Common myeloid progenitor, CD34-positive (primary cell): ENCODE data around the gene NTM.
"Not testable (repeated sequence)": the region's sequence is repeated elsewhere in the genome, so short reads cannot be mapped to it uniquely, and the experiment has no call there.

Source experiments
- CTCF ChIA-PET: fragments of 350-600 bp; sonication (Branson Sonifier 250); formaldehyde crosslinking; loops from one replicate; lab custom pipeline; 2021; ENCODE audit warnings: antibody characterized with exemption; lab: Charles Lee
- POLR2A ChIA-PET: fragments of 350-600 bp; sonication (Branson Sonifier 250); formaldehyde crosslinking; loops from one replicate; lab custom pipeline; 2021; ENCODE audit warnings: antibody characterized with exemption; lab: Charles Lee
- DNase-seq, 3 donors: peaks; one replicate each; pipeline versions ENCODE4 v3.0.0 to v3.0.0-alpha.2; 2013
- H3K27ac ChIP-seq, 2 experiments: 1 replicate in 1 of 2; 2 replicates in 1 of 2; pipeline ENCODE4 v1.7.0; 2013; ENCODE audit warnings: inconsistent platforms in 2 of 2, low read length in 2 of 2, mild to moderate bottlenecking in 2 of 2, low read depth in 1 of 2, moderate library complexity in 1 of 2; ENCODE audit not compliant: severe bottlenecking in 2 of 2, insufficient read depth in 1 of 2, poor library complexity in 1 of 2
- H3K27me3 ChIP-seq, 5 experiments: replicated peaks in 2 of 5; 1 replicate in 3 of 5; 2 replicates in 2 of 5; pipeline versions ENCODE4 v1.6.1 to v1.7.0; 2013; ENCODE audit warnings: low read length in 4 of 5, mild to moderate bottlenecking in 2 of 5, moderate library complexity in 2 of 5, inconsistent platforms in 1 of 5; ENCODE audit not compliant: insufficient read depth in 5 of 5, control insufficient read depth in 4 of 5
- H3K36me3 ChIP-seq, 4 experiments: 1 replicate in 2 of 4; 2 replicates in 2 of 4; pipeline versions ENCODE4 v1.6.1 to v1.7.0; 2013; ENCODE audit warnings: low read length in 3 of 4, control low read depth in 1 of 4, mild to moderate bottlenecking in 1 of 4; ENCODE audit not compliant: control insufficient read depth in 4 of 4, insufficient read depth in 4 of 4
- H3K4me1 ChIP-seq, 4 experiments: 1 replicate in 3 of 4; 2 replicates in 1 of 4; pipeline versions ENCODE4 v1.6.1 to v1.7.1; 2013; ENCODE audit warnings: low read length in 3 of 4, mild to moderate bottlenecking in 3 of 4, control low read depth in 1 of 4, inconsistent platforms in 1 of 4, moderate library complexity in 1 of 4; ENCODE audit not compliant: control insufficient read depth in 4 of 4, insufficient read depth in 4 of 4; ENCODE audit errors: control extremely low read depth in 1 of 4
- H3K4me3 ChIP-seq, 7 experiments: 1 replicate in 4 of 7; 2 replicates in 3 of 7; pipeline versions ENCODE4 v1.5.1 to v1.7.0; 2013; ENCODE audit warnings: mild to moderate bottlenecking in 7 of 7, low read length in 6 of 7, moderate library complexity in 6 of 7, inconsistent platforms in 2 of 7, low read depth in 2 of 7, control low read depth in 1 of 7; ENCODE audit not compliant: insufficient read depth in 4 of 7, control insufficient read depth in 1 of 7; ENCODE audit errors: extremely low read depth in 1 of 7
- H3K9me3 ChIP-seq, 5 experiments: 1 replicate in 4 of 5; 2 replicates in 1 of 5; pipeline versions ENCODE4 v1.6.1 to v1.7.1; 2013; ENCODE audit warnings: low read length in 4 of 5, mild to moderate bottlenecking in 2 of 5, inconsistent platforms in 1 of 5, low read depth in 1 of 5, moderate library complexity in 1 of 5; ENCODE audit not compliant: control insufficient read depth in 4 of 5, insufficient read depth in 2 of 5; ENCODE audit errors: control extremely low read depth in 1 of 5
- WGBS: methylation state at CpG from one replicate; pipeline ENCODE4 v1.1.5; 2013; ENCODE audit not compliant: insufficient coverage; 5-methylcytosine and 5-hydroxymethylcytosine counted together

The NTM gene

DNA sequence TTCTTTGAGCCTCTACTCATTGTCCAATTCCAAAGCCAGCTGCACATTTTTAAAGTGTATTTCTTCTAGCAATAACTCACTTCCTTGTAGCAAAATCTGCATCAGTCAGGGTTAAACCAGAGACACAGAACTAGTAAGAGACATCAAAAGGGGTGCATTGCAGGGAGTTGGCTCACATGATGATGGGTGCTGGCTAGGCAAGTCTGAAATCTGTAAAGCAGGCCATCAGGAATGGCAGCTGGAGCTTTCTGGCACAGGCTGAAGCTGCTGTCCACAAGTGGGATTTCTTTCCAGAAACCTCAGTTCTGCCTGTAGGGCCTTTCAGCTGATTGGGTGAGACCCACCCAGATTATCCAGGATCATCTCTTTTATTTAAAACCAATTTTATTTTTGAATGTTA is 698.1 kb downstream of the NTM start:
- Histone ChIP-seq H3K36me3 (no peaks in the 10 kb centered on the region), H3K4me1 (peaks cover 0 to 2% (median 0%) of the 10 kb centered on the region in 4 experiments), H3K4me3 (no peak overlapping the region), H3K27me3 (no peaks in the 10 kb centered on the region), H3K9me3 (peaks cover 0 to 22% (median 2%) of the 10 kb centered on the region in 5 experiments), H3K27ac (no peak overlapping the region)
- CTCF ChIA-PET, result interaction anchor here (1.0 kb wide), 1 partner anchor 14 kb away, joined by 3 read pairs; no protein-coding TSS in a partner anchor
- POLR2A ChIA-PET, result no interaction called here
- DNase-seq, result no peak

GRCh38 chr11:132069593-132069992 is 699.2 kb downstream of the NTM start:
- H3K27me3 ChIP-seq, CTCF ChIA-PET, H3K4me3 ChIP-seq, H3K4me1 ChIP-seq, POLR2A ChIA-PET, H3K36me3 ChIP-seq, H3K27ac ChIP-seq, DNase-seq: not testable (repeated sequence)
- 97% methylated on average over 11 of the region's 15 CpGs for WGBS
- H3K9me3 ChIP-seq, result peaks cover 0 to 22% (median 2%) of the 10 kb centered on the region in 5 experiments

GRCh38 chr11:132070907-132071306 is 700.5 kb downstream of the NTM start:
- peaks cover 0 to 22% (median 0%) of the 10 kb centered on the region in 5 experiments for H3K9me3 ChIP-seq
- H3K36me3 ChIP-seq, CTCF ChIA-PET, H3K27ac ChIP-seq, POLR2A ChIA-PET, H3K4me1 ChIP-seq, DNase-seq, H3K4me3 ChIP-seq, H3K27me3 ChIP-seq: not testable (repeated sequence)
- no CpG with 5 or more reads among the region's 17 CpGs for WGBS

DNA sequence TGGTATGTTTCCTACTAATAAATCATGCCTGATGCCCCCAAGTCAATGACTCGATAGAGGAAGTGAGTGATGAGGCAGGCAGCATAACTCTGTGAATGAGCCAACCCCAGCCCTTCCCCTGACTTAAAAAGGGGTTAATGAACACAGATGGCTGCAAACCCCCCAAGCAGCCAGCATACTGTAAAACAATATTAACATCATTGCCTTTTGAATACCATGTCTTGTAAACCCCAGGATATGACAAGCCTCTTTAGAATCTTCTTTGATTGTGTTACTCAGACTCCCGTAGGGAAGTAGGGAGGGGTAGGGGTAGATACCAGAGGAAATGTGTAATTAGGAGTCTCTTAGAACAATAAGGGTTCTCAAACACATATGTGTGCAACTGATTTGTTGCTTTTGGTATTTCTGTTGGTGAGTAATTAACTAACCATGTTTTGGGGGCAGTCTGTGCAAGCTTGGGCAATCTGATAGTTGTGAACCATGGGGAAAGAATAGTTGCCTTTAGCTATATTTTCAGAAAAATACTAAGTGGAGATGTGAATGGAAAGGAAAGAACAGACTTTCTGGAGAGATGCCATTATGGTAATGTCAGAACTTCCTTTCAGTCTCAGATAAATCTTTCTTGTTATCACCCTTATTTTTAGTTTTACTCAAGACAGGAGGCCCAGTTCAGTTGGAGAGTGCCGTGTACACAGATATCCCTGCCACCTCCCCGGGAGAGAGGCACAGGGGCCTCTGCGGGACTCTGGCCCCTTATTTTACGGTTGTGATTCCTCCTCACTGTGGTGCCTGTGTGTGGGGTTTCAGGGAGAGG is 701.8 kb downstream of the NTM start:
- H3K4me1 ChIP-seq, result no peaks in the 10 kb centered on the region
- ChIA-PET POLR2A (no interaction called here), CTCF (no interaction called here)
- H3K9me3 ChIP-seq, result peaks cover 0 to 12% (median 0%) of the 10 kb centered on the region in 5 experiments
- DNase-seq, result peak in 1 of 3 donors; percentile 10
- H3K27me3 ChIP-seq, result no peaks in the 10 kb centered on the region
- WGBS, result 67% methylated on average over 4 of the region's 6 CpGs
- H3K27ac ChIP-seq, result no peak overlapping the region
- no peak overlapping the region for H3K4me3 ChIP-seq
- H3K36me3 ChIP-seq, result no peaks in the 10 kb centered on the region

- H3K4me1 ChIP-seq, result no peaks in the 10 kb centered on the region
Observed at GRCh38 chr11:132072858-132073211, 702.4 kb downstream of the NTM start.

DNA sequence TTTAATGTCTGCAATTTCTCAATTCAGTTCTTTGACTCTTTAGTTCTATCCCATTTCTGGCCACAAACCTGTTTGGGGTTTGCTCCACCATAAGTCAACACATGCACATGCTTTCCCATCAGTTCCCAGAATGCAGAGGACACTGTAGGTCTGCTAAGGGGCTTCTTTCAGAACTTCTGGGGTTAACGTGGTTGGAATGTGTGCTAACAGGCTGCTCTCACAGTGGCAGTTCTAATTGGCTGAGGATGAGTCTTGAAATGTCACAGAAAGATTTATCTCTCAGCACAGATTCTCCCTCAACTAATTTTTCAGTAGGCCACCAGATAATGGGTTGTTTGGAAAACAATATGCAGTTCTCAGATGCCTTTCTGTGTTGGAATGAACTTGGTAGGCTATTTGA is 703.4 kb downstream of the NTM start:
- WGBS, result 100% methylated on average over 1 of the region's 1 CpG
- H3K4me1 ChIP-seq, result no peaks in the 10 kb centered on the region
- H3K4me3 ChIP-seq, result no peak overlapping the region
- H3K27ac ChIP-seq, result no peak overlapping the region
- no peaks in the 10 kb centered on the region for H3K36me3 ChIP-seq
- no peak for DNase-seq
- POLR2A ChIA-PET, result no interaction called here
- H3K9me3 ChIP-seq, result peaks cover 0 to 9% (median 2%) of the 10 kb centered on the region in 5 experiments
- no peaks in the 10 kb centered on the region for H3K27me3 ChIP-seq
- CTCF ChIA-PET, result no interaction called here

More at GRCh38 chr11:132072858-132073211, 702.4 kb downstream of the NTM start:
- Histone ChIP-seq H3K36me3 (no peaks in the 10 kb centered on the region), H3K9me3 (peaks cover 0 to 12% (median 0%) of the 10 kb centered on the region in 5 experiments), H3K27ac (no peak overlapping the region), H3K27me3 (no peaks in the 10 kb centered on the region), H3K4me3 (no peak overlapping the region)
- POLR2A ChIA-PET, result no interaction called here
- WGBS, result 100% methylated on average over 3 of the region's 3 CpGs
- DNase-seq, result no peak
- CTCF ChIA-PET, result no interaction called here

GRCh38 chr11:132075447-132075846 is 705.0 kb downstream of the NTM start:
- ChIA-PET CTCF (interaction anchor here (1.0 kb wide), 1 partner anchor 26 kb away, joined by 3 read pairs; no protein-coding TSS in a partner anchor), POLR2A (no interaction called here)
- H3K27me3 ChIP-seq, result no peaks in the 10 kb centered on the region
- H3K9me3 ChIP-seq, result peaks cover 0 to 6% (median 0%) of the 10 kb centered on the region in 5 experiments
- H3K4me1 ChIP-seq, result no peaks in the 10 kb centered on the region
- WGBS, result no CpG with 5 or more reads among the region's 1 CpG
- H3K4me3 ChIP-seq, result no peak overlapping the region
- H3K27ac ChIP-seq, result no peak overlapping the region
- H3K36me3 ChIP-seq, result no peaks in the 10 kb centered on the region
- no peak for DNase-seq
